HEK293T (cell line): ENCODE data around the gene FBXO44.

Experiments
- ARNT ChIP-seq: fragments of 450-650 bp; IDR thresholded peaks from 2 replicates; pipeline ENCODE4 v1.6.1; 2017; ENCODE audit warnings: mild to moderate bottlenecking
- BHLHE40 ChIP-seq: fragments of 450-650 bp; IDR thresholded peaks from 2 replicates; pipeline ENCODE4 v1.6.1; 2016; ENCODE audit warnings: mild to moderate bottlenecking, moderate library complexity, borderline replicate concordance
- ELF4 ChIP-seq: fragments of 450-650 bp; IDR thresholded peaks from 2 replicates; pipeline ENCODE4 v1.6.1; 2017; ENCODE audit warnings: antibody characterized with exemption
- FOXK2 ChIP-seq: fragments of 450-650 bp; IDR thresholded peaks from 2 replicates; pipeline ENCODE4 v1.6.1; 2016; ENCODE audit warnings: mild to moderate bottlenecking
- FOXM1 ChIP-seq: fragments of 450-650 bp; IDR thresholded peaks from 2 replicates; pipeline ENCODE4 v1.6.1; 2017; ENCODE audit warnings: mild to moderate bottlenecking, borderline replicate concordance
- HDGF ChIP-seq: fragments of 450-650 bp; IDR thresholded peaks from 2 replicates; pipeline ENCODE4 v1.6.1; 2017; ENCODE audit warnings: antibody characterized with exemption, borderline replicate concordance
- L3MBTL2 ChIP-seq: fragments of 450-650 bp; conservative IDR thresholded peaks from 2 replicates; pipeline ENCODE4 v1.6.1; 2016; ENCODE audit warnings: mild to moderate bottlenecking
- LEF1 ChIP-seq: fragments of 450-650 bp; IDR thresholded peaks from 2 replicates; pipeline ENCODE4 v1.6.1; 2017; ENCODE audit warnings: mild to moderate bottlenecking, borderline replicate concordance
- SP1 ChIP-seq: fragments of 450-650 bp; IDR thresholded peaks from 2 replicates; pipeline ENCODE4 v1.6.1; 2017
- TARDBP ChIP-seq: fragments of 450-650 bp; IDR thresholded peaks from 2 replicates; pipeline ENCODE4 v1.6.1; 2016
- ZNF384 ChIP-seq: fragments of 450-650 bp; IDR thresholded peaks from 2 replicates; pipeline ENCODE4 v1.6.1; 2016
- TF ChIP-seq, protein P1 (sequence below): fragments of 450-650 bp; IDR thresholded peaks from 2 replicates; pipeline ENCODE4 v1.6.1; 2016

DNA sequence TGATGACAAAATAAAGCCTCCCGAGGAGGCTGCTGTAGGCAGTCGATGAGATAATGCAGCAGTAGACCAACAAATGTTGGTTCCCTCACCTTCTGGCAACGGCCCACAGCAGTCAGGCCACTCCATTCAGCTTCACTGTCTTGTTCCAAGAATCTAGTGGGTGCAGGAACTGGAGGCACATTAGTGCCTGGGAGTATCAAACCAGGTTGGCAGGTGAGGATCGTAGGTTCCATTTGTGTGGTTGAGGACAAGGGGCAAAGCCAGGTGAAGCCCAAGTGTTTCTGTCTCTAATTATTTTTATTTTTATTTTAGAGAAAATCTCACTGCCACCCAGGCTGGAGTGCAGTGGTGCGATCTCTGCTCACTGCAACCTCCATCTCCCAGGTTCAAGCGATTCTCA, 13.7 kb upstream of the FBXO44 start:
- no peak for TF ChIP-seq ZNF384
- no peak for TF ChIP-seq HDGF
- TF ChIP-seq, protein P1, sequence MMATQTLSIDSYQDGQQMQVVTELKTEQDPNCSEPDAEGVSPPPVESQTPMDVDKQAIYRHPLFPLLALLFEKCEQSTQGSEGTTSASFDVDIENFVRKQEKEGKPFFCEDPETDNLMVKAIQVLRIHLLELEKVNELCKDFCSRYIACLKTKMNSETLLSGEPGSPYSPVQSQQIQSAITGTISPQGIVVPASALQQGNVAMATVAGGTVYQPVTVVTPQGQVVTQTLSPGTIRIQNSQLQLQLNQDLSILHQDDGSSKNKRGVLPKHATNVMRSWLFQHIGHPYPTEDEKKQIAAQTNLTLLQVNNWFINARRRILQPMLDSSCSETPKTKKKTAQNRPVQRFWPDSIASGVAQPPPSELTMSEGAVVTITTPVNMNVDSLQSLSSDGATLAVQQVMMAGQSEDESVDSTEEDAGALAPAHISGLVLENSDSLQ, result no peak
- TF ChIP-seq BHLHE40, result no peak
- no peak for TF ChIP-seq FOXK2
- no peak for TF ChIP-seq TARDBP
- no peak for TF ChIP-seq FOXM1
- no peak for TF ChIP-seq ARNT
- TF ChIP-seq ELF4, result no peak
- TF ChIP-seq L3MBTL2, result no peak
- TF ChIP-seq SP1, result no peak
- TF ChIP-seq LEF1, result no peak
